ENCODE measurements around the gene TM6SF1. TPM values are rescaled to one million over a fixed set of nuclear protein-coding genes. Genes with fewer than 3 reads are reported as not detected.

Gene TM6SF1
- not detected for total RNA-seq
- polyA plus RNA-seq (2013, experiment 1 of 2): 1.1 TPM
- polyA plus RNA-seq (2013, experiment 2 of 2): 3.4 TPM
- total RNA-seq: 0 to 2.1 (median 0.46) reads per million in 172 experiments

GRCh38 chr15:83106994-83107840 lies at the start of gene TM6SF1:
TM6SF1 (plus strand) TSS chr15:83107645; CDS start chr15:83107681, 36 bp downstream.
- Histone ChIP-seq H3K9me3 (ENCODE audit: control insufficient read depth in 1 of 2, insufficient read depth in 1 of 2, low read length in 2 of 2) (peaks cover 0 to 10% of the 10 kb centered on the region in 2 experiments), H3K27me3 (ENCODE audit: control insufficient read depth in 1 of 2, insufficient read depth in 2 of 2, low read length in 2 of 2) (peaks cover 29 to 35% of the 10 kb centered on the region in 2 experiments), H3K4me1 (ENCODE audit: insufficient read depth, low read length) (peaks cover 10% of the 10 kb centered on the region), H3K4me3 (ENCODE audit: low read length) (peak within 1 kb of the TSS; percentile 19), H3K36me3 (ENCODE audit: insufficient read depth, low read length) (no peaks in the 10 kb centered on the region), H3K27ac (ENCODE audit: low read depth in 1 of 2, low read length in 2 of 2) (no peak within 1 kb of the TSS)
- Mint-ChIP-seq H3K27me3 (peaks cover 75% of the 10 kb centered on the region), H3K4me1 (ENCODE audit: low read depth) (peaks cover 14% of the 10 kb centered on the region), H3K36me3 (ENCODE audit: low read depth) (no peaks in the 10 kb centered on the region), H3K27ac (no peak within 1 kb of the TSS), H3K9me3 (no peaks in the 10 kb centered on the region), H3K4me3 (peak within 1 kb of the TSS; percentile 68)
- TF ChIP-seq, protein P1, sequence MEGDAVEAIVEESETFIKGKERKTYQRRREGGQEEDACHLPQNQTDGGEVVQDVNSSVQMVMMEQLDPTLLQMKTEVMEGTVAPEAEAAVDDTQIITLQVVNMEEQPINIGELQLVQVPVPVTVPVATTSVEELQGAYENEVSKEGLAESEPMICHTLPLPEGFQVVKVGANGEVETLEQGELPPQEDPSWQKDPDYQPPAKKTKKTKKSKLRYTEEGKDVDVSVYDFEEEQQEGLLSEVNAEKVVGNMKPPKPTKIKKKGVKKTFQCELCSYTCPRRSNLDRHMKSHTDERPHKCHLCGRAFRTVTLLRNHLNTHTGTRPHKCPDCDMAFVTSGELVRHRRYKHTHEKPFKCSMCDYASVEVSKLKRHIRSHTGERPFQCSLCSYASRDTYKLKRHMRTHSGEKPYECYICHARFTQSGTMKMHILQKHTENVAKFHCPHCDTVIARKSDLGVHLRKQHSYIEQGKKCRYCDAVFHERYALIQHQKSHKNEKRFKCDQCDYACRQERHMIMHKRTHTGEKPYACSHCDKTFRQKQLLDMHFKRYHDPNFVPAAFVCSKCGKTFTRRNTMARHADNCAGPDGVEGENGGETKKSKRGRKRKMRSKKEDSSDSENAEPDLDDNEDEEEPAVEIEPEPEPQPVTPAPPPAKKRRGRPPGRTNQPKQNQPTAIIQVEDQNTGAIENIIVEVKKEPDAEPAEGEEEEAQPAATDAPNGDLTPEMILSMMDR (IDR thresholded peaks at IDR 0.05): no peak
- CTCF ChIA-PET: interaction anchor here (0.9 kb wide), 1 partner anchor 96 kb away, joined by 3 read pairs; the partner anchor contains the start of gene C15orf40
- POLR2A ChIA-PET: no interaction called here
- intact Hi-C loops (cut with DNase I, micrococcal nuclease): no loop called here
- peak in 4 of 14 experiments; percentile 3 to 25 (median 14) for DNase-seq
- no peak for ATAC-seq (ENCODE audit: poor library complexity)

GRCh38 chr15:83057696-83058376 lies 49.6 kb upstream of the TM6SF1 start:
- Mint-ChIP-seq H3K4me3 (no peak overlapping the region), H3K27ac (no peak overlapping the region), H3K36me3 (ENCODE audit: low read depth) (peaks cover 53% of the 10 kb centered on the region), H3K27me3 (no peaks in the 10 kb centered on the region), H3K9me3 (no peaks in the 10 kb centered on the region), H3K4me1 (ENCODE audit: low read depth) (peaks cover 26% of the 10 kb centered on the region)
- Histone ChIP-seq H3K27me3 (ENCODE audit: control insufficient read depth in 1 of 2, insufficient read depth in 2 of 2, low read length in 2 of 2) (no peaks in the 10 kb centered on the region), H3K27ac (ENCODE audit: low read depth in 1 of 2, low read length in 2 of 2) (no peak overlapping the region), H3K4me3 (ENCODE audit: low read length) (no peak overlapping the region), H3K9me3 (ENCODE audit: control insufficient read depth in 1 of 2, insufficient read depth in 1 of 2, low read length in 2 of 2) (no peaks in the 10 kb centered on the region), H3K4me1 (ENCODE audit: insufficient read depth, low read length) (peaks cover 27% of the 10 kb centered on the region), H3K36me3 (ENCODE audit: insufficient read depth, low read length) (peaks cover 42% of the 10 kb centered on the region)
- ATAC-seq (ENCODE audit: poor library complexity) (no peak), DNase-seq (no peak)
- ChIA-PET CTCF (interaction anchor here (1.3 kb wide), 1 partner anchor 12 kb away, joined by 4 read pairs; no protein-coding TSS in a partner anchor), POLR2A (no interaction called here)
- TF ChIP-seq, protein P1 (IDR thresholded peaks at IDR 0.05): no peak
- intact Hi-C loops (cut with DNase I, micrococcal nuclease): no loop called here

DNA sequence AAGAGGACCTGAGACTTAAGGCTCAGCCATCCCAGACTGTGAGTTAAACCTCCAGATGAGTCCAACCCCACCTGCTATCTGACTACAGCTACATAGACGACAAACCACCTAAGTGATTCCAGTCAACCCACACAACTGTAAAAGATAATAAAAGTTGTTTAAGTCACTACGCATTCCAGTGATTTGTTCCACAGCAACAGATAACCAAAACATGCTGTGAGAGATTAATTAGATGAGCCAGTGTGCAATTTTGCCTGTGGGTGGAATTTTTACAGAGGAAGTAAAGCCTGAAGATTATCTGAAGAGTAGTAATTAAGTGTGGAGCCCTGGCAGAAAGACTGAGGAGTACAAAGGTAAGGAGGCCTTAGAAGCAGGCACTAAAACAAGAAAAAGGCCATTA lies 45.8 kb upstream of the TM6SF1 start:
- Mint-ChIP-seq H3K27me3 (no peaks in the 10 kb centered on the region), H3K4me3 (no peak overlapping the region), H3K36me3 (ENCODE audit: low read depth) (peaks cover 32% of the 10 kb centered on the region), H3K27ac (no peak overlapping the region), H3K9me3 (no peaks in the 10 kb centered on the region), H3K4me1 (ENCODE audit: low read depth) (peaks cover 23% of the 10 kb centered on the region)
- peaks cover 11% of the 10 kb centered on the region for H3K36me3 ChIP-seq (ENCODE audit: insufficient read depth, low read length)
- POLR2A ChIA-PET: no interaction called here
- H3K27me3 ChIP-seq (ENCODE audit: control insufficient read depth in 1 of 2, insufficient read depth in 2 of 2, low read length in 2 of 2): no peaks in the 10 kb centered on the region
- CTCF ChIA-PET: no interaction called here
- intact Hi-C loops (cut with DNase I, micrococcal nuclease): loop anchor here (10.0 kb wide), 2 partner anchors 47 to 387 kb away; partner anchors contain the start of gene C15orf40 (in 1 of the 2)
- TF ChIP-seq, protein P1 (IDR thresholded peaks at IDR 0.05): no peak
- H3K9me3 ChIP-seq (ENCODE audit: control insufficient read depth in 1 of 2, insufficient read depth in 1 of 2, low read length in 2 of 2): no peaks in the 10 kb centered on the region
- ATAC-seq (ENCODE audit: poor library complexity) (no peak), DNase-seq (no peak)
- H3K27ac ChIP-seq (ENCODE audit: low read depth in 1 of 2, low read length in 2 of 2): no peak overlapping the region
- peaks cover 39% of the 10 kb centered on the region for H3K4me1 ChIP-seq (ENCODE audit: insufficient read depth, low read length)
- H3K4me3 ChIP-seq (ENCODE audit: low read length): no peak overlapping the region

All from CD4-positive, alpha-beta T cell (primary cell).